HG03571 (cell line): ENCODE data around the gene TNFSF4.
"Not testable (repeated sequence)": the region's sequence is repeated elsewhere in the genome, so short reads cannot be mapped to it uniquely, and the experiment has no call there.

Experiments
- ATAC-seq: cut with Tn5 transposase; IDR thresholded peaks from one replicate; pipeline ENCODE4 v1.9.1; 2021; ENCODE audit not compliant: unreplicated experiment

TNFSF4 gene, protein sequence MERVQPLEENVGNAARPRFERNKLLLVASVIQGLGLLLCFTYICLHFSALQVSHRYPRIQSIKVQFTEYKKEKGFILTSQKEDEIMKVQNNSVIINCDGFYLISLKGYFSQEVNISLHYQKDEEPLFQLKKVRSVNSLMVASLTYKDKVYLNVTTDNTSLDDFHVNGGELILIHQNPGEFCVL

DNA sequence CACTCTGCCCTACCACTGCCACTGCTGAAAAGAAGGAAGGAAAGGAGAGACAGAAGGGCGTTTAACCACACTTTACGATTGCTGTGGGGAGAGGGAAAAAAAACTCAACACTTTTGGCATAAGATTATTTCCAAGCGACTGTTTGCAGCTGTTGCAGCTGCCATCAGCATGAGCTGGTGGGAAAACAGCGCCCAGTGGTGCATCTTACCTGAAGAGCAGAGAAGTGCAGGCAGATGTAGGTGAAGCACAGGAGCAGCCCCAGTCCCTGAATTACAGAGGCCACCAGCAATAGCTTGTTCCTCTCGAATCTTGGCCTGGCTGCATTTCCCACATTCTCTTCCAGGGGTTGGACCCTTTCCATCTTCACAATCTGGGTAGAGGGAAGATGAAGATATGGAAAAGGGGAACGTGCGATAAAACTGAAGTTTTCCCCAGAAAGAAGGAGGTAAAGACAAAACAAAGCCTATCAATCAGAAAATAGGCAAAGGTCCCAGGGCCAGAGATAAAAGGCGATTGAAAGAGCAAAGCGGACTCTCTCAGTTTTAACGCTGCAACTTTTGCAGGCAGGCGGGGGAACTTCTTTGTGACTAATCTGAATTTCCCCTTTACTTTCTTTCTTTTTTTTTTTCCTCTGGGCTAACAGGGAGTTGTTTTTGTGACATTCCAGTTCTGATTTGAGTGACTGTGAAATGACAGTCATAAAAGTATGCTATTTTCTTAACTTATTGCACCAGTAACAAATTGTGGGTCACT is at the start of gene TNFSF4:
Gene TNFSF4 (minus strand): TSS at position 516 of the 753 bp plus-strand sequence. CDS start 155 bp downstream, at position 361.
- no peak for ATAC-seq

DNA sequence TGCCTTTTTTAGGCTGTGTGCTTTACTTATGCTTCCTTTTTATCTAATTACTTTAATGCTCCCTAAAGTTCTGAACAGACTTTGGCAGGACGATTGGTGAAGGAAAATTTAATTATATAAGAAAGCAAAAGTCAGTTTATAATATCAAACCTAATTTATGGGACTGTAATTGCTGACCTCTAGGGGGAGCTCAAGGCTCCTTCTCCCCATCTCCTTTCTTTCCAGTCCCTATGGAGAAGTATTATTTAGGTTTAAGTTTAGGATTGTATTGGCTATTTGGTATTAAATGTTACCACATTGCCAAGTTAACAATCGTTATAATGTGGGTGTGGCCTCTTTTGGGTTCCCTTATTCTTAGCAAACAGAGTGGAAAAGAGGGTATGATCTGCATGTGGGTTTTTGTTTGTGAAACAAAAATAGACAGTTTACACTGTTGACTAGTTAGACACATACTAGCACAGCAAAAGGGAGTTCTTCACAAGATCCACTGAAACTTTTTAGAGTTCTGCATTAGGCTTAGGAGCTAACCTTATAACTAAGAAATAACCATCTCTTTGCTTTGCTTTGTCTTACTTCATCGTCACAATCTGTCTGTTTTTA is 48.2 kb upstream of the TNFSF4 start:
- no peak for ATAC-seq

DNA sequence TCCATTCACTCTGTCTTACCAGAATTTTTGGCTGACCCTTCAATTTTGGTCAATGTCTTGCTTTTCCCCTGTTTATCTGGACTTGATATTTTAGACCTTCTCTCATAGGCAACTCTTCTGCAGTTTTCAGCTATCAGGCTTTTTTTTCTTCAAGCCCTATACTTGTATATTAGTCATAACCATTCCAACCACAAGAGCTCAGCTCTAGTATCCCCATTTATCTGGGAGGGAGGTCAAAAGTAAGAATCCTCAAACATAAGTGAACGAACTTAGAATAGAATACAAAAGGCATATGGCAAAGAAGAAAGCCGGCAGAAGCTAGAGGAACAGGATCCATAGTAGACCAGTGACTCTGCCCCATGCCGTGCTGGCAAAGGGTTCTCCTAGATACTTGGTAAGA is 45.9 kb upstream of the TNFSF4 start:
- ATAC-seq = no peak

DNA sequence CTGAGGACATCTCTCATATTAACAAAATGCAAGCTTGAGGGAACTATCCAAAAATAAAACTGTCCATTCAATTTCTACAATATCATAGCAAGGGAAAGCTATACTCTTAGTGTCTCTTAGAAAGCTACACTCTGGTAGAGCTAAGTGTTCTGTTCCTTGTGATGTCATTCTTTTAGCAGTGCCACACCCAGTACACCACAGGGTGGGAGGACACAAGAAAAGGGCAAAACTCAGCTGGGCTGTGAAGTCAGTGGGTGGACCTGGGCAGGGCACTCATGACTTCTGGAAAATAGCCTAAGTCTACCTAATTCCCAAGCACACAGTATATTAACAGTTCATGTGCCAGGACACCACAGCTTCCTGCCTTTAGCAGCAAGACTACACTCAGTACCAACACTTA is 42.2 kb upstream of the TNFSF4 start:
- ATAC-seq = no peak

DNA sequence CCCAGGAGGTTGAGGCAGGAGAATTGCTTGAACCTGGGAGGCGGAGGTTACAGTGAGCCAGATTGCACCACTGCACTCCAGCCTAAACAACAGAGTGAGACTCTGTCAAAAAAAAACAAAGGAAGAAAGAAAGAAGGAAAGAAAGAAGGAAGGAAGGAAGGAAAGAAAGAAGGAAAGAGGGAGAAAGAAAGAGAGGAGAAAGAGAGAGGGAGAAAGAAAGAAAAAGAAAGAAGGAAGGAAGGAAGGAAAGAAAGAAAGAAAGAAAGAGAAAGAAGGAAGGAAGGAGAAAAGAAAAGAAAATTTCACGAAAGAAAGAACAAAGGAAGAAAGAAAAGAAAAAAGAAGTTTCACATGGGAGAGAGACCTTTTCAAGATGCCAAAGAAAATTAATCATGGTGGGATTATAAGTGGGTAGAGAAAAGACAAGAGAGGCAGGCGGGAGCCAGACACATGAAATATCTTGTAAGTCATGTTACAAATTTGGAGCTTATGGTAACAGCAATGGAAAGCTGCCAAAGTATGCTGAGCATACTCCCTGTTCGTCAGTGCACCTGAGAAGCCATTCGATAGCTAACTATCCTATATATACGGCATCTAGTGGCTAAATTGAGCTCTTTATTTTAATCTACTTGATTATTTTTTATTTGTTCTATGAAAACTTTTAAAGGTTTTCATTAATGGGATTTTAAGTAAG is 41.3 kb upstream of the TNFSF4 start:
- no peak for ATAC-seq

DNA sequence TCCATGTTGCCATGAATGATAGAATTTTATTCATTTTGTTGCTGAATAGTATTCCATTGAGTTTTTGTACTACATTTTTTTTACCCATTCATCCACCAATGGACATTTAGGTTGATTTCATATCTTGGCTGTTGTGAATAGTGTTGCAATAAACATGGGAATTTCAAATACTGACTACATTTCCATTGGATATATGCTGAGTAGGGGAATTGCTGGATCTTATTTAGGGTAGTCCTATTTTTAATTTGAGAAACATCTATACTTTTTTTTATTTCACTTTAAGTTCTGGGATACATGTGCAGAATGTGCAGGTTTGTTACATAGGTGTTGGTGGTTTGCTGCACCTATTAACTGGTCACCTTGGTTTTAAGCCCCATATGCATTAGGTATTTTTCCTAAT is 38.8 kb upstream of the TNFSF4 start:
- ATAC-seq = no peak

GRCh38 chr1:173243300-173243699 is 36.2 kb upstream of the TNFSF4 start:
- no peak for ATAC-seq

GRCh38 chr1:173241528-173242347 is 34.6 kb upstream of the TNFSF4 start:
- ATAC-seq = peak; percentile 85

DNA sequence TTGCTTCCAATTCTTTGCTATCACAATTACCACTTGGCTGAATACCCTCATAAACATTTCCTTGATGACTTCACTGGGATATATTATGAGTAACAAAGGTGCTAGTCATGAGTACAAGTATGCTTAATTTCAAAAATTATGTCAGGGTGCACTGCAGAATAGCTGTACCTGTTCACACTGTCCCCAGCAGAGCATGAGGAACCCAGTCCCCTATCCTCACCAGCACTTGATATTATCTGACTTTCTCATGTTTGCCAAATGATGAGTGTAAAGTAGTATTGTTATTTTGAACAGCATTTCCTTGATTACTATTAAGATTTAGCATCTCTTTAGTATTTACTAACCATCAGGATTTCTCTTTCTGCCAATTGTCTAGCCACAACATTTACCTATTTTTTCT is 33.5 kb upstream of the TNFSF4 start:
- no peak for ATAC-seq

GRCh38 chr1:173239058-173239457 is 31.9 kb upstream of the TNFSF4 start:
- no peak for ATAC-seq

DNA sequence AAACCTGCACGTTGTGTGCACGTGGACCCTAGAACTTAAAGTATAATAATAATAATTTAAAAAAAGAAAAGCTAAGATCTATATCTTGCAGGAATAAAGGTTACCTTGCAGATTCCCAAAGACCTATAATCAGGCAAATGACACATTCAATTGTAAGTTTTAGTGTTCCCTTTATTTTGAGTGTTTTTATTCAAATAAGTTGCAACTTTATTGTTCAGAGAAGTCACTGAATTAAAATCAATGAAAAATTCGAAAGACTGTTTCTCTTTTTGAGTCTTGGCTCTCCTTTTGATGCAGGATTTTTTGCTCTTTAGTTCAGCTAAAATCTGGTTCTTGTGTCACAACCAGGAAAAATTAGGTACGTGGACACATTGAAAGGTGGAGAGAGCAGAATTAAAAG is 27.8 kb upstream of the TNFSF4 start:
- no peak for ATAC-seq

DNA sequence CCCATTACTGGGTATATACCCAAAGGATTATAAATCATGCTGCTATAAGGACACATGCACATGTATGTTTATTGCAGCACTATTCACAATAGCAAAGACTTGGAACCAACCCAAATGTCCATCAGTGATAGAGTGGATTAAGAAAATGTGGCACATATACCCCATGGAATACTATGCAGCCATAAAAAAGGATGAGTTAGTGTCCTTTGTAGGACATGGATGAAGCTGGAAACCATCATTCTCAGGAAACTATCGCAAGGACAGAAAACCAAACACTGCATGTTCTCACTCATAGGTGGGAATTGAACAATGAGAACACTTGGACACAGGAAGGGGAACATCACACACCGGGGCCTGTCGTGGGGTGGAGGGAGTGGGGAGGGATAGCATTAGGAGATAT is 27.3 kb upstream of the TNFSF4 start:
- not testable (repeated sequence) for ATAC-seq

GRCh38 chr1:173229031-173229430 is 21.9 kb upstream of the TNFSF4 start:
- not testable (repeated sequence) for ATAC-seq

DNA sequence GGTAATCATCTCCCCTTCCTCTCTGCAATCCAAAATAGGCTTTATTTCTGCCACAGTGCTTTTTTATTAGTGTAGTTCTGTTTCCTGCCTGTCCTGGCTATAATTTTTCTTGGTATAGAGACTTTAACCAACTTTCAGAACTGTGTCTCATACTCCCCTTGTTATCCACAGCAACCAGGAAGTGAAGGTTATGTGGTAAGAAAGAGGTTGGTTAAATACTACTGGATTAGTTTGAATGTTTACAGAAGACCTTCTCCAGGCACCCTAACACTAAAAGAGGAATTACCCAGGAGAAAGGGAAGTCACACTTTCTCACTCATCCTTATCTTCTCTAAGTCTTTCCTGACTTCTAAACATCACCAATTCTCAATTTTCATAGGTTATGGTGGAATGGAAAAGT is 17.8 kb upstream of the TNFSF4 start:
- ATAC-seq = no peak

DNA sequence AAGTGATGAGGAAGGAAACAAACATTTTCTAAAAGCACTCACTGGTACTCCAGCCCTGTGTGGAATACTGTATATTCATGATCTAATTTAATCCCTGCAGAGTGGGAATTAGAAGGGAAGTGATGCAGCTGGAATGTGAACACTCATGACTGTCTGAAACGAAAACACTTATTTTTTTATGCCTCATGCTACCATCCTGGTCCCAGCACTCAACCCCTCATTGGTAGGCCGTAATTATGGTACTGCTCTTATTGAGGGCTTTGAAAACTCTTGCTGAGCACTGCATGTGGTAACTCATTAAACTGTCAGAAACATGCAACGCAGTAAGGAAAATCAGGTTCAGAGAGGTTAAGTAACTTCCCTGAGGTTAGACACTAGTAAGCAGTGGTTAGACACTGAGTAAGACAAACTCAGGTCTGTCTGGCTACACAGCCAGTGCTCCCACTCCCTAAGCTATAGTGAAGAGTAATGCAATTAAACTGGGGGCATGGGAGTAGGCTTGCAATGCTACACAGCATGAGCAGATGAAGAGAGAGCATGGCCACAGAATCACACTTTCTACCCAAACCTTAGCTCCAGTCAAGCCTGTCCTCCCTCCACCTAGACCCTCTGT is 17.3 kb upstream of the TNFSF4 start:
- ATAC-seq = no peak

DNA sequence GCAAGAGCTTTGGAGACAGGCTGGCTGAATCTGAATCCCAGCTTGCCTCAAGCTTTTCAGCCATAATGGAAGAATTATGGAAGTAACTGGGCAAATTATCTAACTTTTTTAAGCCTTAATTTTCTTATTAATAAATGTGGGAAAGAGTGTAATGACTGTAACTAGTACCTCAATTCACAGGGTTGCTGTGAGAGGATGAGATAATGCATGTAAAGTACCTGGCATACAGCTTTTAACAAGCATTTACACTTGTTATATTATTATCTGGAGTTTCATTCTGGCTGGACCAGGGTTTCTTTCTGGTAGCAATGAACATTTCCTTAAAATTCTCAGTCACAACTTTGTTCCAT is 15.9 kb upstream of the TNFSF4 start:
- no peak for ATAC-seq

DNA sequence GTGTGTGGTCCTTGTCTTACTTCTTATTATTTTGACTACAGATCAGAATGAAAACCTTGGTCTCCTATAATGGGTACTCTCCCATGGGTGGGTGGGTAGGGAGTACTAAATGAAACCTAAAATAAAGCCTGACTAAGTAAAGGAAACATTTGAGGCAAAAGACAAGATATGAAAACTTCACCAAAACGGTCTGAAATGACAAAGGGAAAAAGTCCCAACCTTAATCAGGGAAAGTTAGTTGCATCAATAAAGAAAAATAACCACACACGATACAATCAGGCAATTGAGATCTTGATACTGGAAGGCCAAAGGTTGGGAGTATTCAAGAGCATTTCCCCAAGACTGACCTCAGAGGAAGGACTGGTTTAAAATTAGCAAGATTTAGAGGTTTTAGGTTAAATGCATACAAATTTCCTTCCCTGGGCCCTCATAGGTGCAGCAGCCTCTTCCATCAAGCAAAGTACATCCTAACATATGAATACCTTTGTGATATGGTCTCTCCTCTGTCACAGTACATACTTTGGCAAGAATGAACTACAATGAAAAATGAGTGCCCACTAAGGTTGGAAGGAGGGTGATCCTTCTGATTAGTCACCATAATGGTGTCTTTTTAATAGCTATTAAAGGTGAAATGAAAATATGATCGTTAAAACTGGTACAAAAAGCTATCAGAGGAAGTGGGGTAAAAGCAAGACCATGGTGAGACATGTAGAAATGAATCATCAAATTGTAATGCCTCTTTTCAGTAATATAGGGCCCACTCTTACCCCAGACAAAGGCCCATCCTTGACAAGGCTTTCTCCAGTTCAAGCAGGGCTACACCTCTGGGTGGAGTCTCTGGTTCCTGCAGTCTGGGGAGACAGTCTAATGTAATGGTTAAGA is 15.3 kb upstream of the TNFSF4 start:
- ATAC-seq = no peak

DNA sequence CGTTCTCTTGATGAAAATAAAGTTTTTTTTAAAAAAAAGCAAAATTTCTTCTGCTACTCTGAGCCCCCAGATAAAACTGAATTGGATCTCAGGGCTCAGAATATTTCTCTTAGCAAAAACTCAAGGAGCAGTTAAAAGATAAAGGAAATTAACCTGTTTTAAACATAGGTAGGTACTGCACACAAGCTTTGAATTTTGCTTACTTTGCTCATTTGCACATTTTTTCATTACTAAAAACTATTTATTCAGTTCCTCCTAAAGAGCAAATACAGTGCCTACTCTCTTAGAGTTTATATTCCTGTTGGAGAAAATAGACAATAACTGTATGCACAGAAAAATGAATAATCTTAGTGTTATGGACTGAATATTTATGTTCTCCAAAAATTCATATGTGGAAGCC is 13.0 kb upstream of the TNFSF4 start:
- ATAC-seq = no peak

DNA sequence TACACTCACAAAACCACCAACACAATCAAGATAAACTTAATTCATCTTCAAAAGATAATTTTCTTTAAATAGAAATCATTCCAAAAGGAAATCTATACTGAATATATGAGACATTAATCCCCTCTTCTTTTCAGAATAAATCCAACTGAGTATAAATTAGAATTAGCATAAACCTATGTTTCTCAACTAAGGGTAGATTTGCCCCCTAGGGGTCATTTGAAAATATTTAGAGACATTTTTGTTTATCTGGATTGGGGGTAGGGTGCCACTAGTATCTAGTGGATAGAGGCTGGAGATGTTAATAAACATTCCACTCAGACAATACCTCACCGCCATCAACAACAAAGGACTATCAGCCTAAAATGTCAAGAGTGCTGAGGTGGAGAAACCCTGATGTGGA is 6.5 kb upstream of the TNFSF4 start:
- ATAC-seq = no peak
